ENCODE data around the gene CDC6. TPM values are rescaled to one million over a fixed set of nuclear protein-coding genes. Genes with fewer than 3 reads are reported as not detected.
A peak's percentile ranks its signal among the peaks of the same experiment; 100 is the strongest.

CDC6 gene
- total RNA-seq, 4 donors from 2014 or later, result 0.88 to 11.3 TPM; not detected in 2

DNA sequence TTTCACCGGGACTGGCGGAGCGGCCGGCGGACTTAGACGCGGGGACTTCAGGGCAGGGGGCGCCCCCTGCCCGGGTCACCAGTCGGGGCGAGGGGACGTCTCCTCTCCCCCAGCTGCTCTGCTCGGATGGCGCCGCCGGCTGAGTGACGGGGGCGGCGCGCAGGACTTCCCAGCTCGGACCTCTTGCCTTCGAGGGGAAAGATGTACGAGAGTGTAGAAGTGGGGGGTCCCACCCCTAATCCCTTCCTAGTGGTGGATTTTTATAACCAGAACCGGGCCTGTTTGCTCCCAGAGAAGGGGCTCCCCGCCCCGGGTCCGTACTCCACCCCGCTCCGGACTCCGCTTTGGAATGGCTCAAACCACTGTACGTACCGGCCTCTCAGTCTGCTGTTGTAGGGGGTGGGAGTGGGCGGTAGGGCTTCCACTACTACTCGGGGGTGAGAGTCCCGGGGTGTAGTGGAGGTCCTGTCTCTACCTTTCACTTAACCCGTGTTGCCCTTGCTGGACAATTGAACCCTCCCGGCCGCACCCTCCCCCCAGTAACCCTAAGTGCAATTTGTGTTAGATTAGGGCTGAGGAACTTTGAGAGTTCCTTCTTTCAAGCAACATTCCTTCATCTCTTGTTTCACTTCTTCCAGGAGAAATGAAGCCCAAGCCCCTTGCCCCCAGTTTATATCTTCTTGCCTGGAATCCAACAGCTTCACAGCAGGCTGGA lies 55.0 kb downstream of the CDC6 start:
- Histone ChIP-seq H3K4me3 (peak overlapping the region; percentile 59 to 93), H3K36me3 (no peaks in the 10 kb centered on the region), H3K4me1 (peaks cover 15 to 41% of the 10 kb centered on the region in 2 donors), H3K27me3 (no peaks in the 10 kb centered on the region), H3K27ac (peak overlapping the region; percentile 89 to 95), H3K9me3 (no peaks in the 10 kb centered on the region)
- TF ChIP-seq, protein P1, sequence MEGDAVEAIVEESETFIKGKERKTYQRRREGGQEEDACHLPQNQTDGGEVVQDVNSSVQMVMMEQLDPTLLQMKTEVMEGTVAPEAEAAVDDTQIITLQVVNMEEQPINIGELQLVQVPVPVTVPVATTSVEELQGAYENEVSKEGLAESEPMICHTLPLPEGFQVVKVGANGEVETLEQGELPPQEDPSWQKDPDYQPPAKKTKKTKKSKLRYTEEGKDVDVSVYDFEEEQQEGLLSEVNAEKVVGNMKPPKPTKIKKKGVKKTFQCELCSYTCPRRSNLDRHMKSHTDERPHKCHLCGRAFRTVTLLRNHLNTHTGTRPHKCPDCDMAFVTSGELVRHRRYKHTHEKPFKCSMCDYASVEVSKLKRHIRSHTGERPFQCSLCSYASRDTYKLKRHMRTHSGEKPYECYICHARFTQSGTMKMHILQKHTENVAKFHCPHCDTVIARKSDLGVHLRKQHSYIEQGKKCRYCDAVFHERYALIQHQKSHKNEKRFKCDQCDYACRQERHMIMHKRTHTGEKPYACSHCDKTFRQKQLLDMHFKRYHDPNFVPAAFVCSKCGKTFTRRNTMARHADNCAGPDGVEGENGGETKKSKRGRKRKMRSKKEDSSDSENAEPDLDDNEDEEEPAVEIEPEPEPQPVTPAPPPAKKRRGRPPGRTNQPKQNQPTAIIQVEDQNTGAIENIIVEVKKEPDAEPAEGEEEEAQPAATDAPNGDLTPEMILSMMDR (IDR thresholded peaks at IDR 0.05), result no peak
- TF ChIP-seq POLR2A (IDR thresholded peaks at IDR 0.05), result no peak
- intact Hi-C loops (cut with DNase I; ENCODE audit: low total_unique reads), result no loop called here
- peak in 1 of 2 donors; percentile 31 for DNase-seq

GRCh38 chr17:40343219-40344119 lies 55.8 kb downstream of the CDC6 start:
- intact Hi-C loops (cut with DNase I; ENCODE audit: low total_unique reads), result no loop called here
- TF ChIP-seq, protein P1 (IDR thresholded peaks at IDR 0.05), result no peak
- no peak for TF ChIP-seq POLR2A (IDR thresholded peaks at IDR 0.05)
- Histone ChIP-seq H3K9me3 (no peaks in the 10 kb centered on the region), H3K27ac (peak overlapping the region; percentile 89 to 95), H3K4me3 (peak overlapping the region; percentile 59 to 93), H3K36me3 (no peaks in the 10 kb centered on the region), H3K27me3 (no peaks in the 10 kb centered on the region), H3K4me1 (peaks cover 23 to 49% of the 10 kb centered on the region in 2 donors)
- DNase-seq, result peak in 1 of 2 donors; percentile 49

DNA sequence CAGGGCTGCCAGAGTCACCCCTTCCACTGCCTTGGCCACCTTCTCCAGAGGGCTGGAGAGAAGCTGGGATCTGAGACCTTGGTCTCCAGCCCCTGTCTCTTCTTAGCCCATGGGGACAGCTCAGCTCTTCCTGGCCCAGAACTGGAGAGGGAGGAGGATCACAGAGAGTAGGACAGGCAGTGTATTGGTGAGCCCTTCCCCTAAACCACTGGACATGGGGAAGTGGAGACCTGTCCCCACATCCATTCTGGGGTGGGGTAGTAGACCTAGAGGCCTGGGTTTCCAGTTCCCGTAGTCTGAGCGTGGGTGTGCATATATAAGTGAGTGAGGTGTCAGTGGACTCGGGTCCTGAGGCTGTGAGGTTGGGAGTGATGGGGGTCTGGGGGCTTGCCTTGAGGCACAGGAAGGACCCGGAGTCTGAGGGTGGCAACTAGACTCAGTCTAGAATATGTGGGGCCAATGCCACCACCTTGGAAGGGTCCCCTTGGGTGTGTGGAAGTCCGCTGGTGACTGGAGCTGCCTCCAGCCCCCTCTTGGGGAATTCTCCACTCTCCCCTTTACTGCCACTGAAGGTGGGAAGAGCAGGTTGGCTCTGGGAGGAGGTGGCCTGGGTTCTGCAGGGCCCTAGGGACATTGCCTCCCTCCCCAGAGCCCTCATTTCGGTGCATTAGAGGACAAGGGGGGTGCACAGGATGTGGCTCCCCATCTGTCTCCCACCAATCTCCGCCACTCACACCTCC lies 56.9 kb downstream of the CDC6 start:
- intact Hi-C loops (cut with DNase I; ENCODE audit: low total_unique reads), result no loop called here
- Histone ChIP-seq H3K27me3 (no peaks in the 10 kb centered on the region), H3K36me3 (no peaks in the 10 kb centered on the region), H3K27ac (peak overlapping the region; percentile 89 to 95), H3K4me3 (peak overlapping the region; percentile 59 to 93), H3K9me3 (no peaks in the 10 kb centered on the region), H3K4me1 (peaks cover 34 to 57% of the 10 kb centered on the region in 2 donors)
- TF ChIP-seq, protein P1 (IDR thresholded peaks at IDR 0.05), result no peak
- TF ChIP-seq POLR2A (IDR thresholded peaks at IDR 0.05), result no peak
- DNase-seq, result peak in 1 of 2 donors; percentile 26

DNA sequence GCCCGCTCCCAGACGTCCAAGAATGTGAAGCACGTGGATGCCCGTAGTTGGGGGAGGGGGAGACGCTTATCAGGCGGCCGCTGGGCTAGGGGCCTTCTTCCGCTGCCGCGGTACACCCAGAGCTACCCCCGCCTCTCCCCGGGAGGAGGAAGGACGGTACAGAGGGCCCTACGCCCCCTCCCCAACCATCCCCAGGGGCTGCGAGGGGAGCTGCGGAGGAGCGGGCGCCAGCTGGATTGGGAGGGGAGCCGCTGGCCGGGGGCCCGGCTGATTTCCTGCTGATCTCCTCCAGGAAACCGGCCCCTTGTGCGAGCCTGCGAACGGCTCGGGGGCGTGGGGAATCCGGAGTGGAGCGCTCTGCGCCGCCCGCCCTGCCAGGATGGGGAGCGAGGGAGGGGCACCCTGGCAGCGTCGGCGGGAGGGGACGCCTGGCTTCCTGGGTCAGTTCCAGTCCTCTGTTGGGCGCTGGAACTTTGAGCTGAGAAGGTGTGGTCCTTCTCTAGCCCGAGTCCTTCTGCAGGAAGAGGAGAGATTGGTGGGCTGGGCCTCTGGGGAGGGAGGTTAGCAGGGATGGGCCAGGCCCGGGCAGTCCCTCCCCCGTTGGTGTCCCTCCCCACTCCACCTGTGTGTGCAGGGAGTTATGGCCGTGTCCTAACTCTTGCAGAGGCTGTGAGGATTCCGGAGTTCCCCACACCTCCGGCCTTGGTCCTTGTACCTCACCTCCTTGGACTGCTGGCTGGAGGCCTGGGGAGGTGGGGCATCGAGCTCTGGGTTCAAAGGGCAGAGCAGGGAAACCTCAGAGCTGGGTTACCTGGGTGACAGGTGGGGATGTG lies 57.7 kb downstream of the CDC6 start:
- Histone ChIP-seq H3K9me3 (no peaks in the 10 kb centered on the region), H3K4me1 (peaks cover 40 to 64% of the 10 kb centered on the region in 2 donors), H3K4me3 (peak overlapping the region; percentile 59 to 93), H3K27ac (peak overlapping the region; percentile 89 to 95), H3K36me3 (no peaks in the 10 kb centered on the region), H3K27me3 (no peaks in the 10 kb centered on the region)
- TF ChIP-seq, protein P1 (IDR thresholded peaks at IDR 0.05), result peak in 1 of 4 experiments; percentile 2
- TF ChIP-seq POLR2A (IDR thresholded peaks at IDR 0.05), result peak in 1 of 2 donors; percentile 39
- intact Hi-C loops (cut with DNase I; ENCODE audit: low total_unique reads), result no loop called here
- peak; percentile 61 to 74 for DNase-seq
